ENCODE measurements around the gene SERPINA5.

SERPINA5 gene

GRCh38 chr14:94611179-94611578, 30.0 kb downstream of the SERPINA5 start:
- no peak for DNase-seq (ENCODE audit: low read depth)
- TF ChIP-seq, protein P1, sequence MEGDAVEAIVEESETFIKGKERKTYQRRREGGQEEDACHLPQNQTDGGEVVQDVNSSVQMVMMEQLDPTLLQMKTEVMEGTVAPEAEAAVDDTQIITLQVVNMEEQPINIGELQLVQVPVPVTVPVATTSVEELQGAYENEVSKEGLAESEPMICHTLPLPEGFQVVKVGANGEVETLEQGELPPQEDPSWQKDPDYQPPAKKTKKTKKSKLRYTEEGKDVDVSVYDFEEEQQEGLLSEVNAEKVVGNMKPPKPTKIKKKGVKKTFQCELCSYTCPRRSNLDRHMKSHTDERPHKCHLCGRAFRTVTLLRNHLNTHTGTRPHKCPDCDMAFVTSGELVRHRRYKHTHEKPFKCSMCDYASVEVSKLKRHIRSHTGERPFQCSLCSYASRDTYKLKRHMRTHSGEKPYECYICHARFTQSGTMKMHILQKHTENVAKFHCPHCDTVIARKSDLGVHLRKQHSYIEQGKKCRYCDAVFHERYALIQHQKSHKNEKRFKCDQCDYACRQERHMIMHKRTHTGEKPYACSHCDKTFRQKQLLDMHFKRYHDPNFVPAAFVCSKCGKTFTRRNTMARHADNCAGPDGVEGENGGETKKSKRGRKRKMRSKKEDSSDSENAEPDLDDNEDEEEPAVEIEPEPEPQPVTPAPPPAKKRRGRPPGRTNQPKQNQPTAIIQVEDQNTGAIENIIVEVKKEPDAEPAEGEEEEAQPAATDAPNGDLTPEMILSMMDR (IDR thresholded peaks at IDR 0.05; ENCODE audit: control insufficient read depth, extremely low read depth, insufficient read depth), result no peak
- no peak overlapping the region for H3K4me3 ChIP-seq (ENCODE audit: low read depth, low read length)

DNA sequence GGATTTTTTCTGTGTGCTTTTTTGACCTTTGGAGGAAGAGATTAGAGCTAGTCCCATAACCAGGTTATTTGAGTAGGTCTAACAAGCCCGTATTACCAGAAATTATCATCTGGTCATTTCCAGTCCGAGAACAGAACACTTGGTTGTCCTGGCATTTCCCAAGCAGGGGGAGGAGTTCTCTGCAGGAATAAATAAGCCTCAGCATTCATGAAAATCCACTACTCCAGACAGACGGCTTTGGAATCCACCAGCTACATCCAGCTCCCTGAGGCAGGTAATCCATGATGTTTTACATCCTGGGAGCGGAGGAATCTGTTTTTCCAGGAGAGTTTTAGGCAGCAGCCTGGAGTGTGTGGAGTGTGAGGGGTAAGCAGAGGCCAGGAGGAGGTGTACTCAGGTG, 30.9 kb downstream of the SERPINA5 start, which contains the start of gene SERPINA3:
Gene SERPINA3 (plus strand): TSS at position 218 of the 400 bp plus-strand sequence. CDS start 2,051 bp downstream, outside the sequence.
- TF ChIP-seq, protein P1 (IDR thresholded peaks at IDR 0.05; ENCODE audit: control insufficient read depth, extremely low read depth, insufficient read depth), result no peak
- no peak within 1 kb of the TSS for H3K4me3 ChIP-seq (ENCODE audit: low read depth, low read length)
- no peak for DNase-seq (ENCODE audit: low read depth)

GRCh38 chr14:94612580-94613554, 31.6 kb downstream of the SERPINA5 start:
- no peak overlapping the region for H3K4me3 ChIP-seq (ENCODE audit: low read depth, low read length)
- no peak for DNase-seq (ENCODE audit: low read depth)
- TF ChIP-seq, protein P1 (IDR thresholded peaks at IDR 0.05; ENCODE audit: control insufficient read depth, extremely low read depth, insufficient read depth), result no peak

DNA sequence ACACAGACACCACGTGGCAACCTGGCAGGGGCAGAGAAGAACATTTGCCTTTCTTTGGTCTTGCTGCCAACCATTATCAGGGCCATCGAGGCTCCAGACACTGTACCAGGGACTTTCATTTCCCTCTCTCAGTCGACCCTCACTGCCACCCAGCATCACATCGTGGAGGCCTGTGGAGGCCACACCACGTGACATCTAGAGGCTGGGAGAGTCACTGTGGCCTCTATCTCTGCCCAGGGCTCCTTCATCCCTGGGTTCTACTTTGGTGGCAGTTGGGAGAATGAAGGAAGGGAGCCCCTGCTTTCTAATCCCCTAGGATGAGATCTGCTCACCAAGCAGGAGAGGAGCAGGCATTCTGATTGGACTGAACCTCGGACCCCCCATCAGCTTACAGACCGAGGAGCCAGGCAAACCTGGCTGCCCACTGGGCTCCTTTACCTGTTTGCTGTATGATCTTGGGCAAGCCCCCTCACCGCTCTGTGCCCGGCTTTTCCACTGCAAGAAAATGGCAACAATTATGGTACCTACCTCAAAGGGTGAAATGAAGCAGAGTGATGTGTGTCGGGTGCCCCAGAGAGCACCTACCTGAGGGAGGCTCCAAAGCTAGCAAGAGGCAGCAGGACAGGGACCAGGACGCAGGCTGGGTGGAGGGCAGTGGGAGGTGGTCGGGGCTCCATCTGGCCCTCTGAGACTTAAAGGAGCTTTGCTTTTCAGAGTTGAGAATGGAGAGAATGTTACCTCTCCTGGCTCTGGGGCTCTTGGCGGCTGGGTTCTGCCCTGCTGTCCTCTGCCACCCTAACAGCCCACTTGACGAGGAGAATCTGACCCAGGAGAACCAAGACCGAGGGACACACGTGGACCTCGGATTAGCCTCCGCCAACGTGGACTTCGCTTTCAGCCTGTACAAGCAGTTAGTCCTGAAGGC, 32.8 kb downstream of the SERPINA5 start:
- DNase-seq (ENCODE audit: low read depth), result no peak
- H3K4me3 ChIP-seq (ENCODE audit: low read depth, low read length), result no peak overlapping the region
- TF ChIP-seq, protein P1 (IDR thresholded peaks at IDR 0.05; ENCODE audit: control insufficient read depth, extremely low read depth, insufficient read depth), result no peak

GRCh38 chr14:94614802-94615201, 33.6 kb downstream of the SERPINA5 start:
- no peak for DNase-seq (ENCODE audit: low read depth)
- TF ChIP-seq, protein P1 (IDR thresholded peaks at IDR 0.05; ENCODE audit: control insufficient read depth, extremely low read depth, insufficient read depth), result no peak
- H3K4me3 ChIP-seq (ENCODE audit: low read depth, low read length), result no peak overlapping the region

DNA sequence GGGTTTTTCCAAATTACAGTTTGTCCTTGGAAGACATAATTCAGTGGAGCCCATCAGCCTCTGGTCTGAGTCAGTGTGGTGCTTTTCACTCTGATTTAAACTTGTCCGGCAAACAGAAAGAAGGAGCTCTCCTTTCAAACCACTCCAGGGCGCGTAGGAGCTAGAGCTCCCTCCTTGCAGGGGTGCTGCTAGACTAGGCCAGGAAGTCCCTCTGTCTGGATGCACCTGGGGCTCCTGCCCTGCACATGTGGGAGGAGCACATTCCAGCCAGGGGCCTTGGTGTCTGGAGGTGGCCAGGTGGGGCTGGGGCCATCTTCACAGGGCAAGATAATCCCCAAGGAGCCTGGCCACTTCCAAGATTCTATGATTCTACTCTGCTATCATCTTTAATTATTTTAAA, 34.0 kb downstream of the SERPINA5 start:
- TF ChIP-seq, protein P1 (IDR thresholded peaks at IDR 0.05; ENCODE audit: control insufficient read depth, extremely low read depth, insufficient read depth), result no peak
- no peak overlapping the region for H3K4me3 ChIP-seq (ENCODE audit: low read depth, low read length)
- DNase-seq (ENCODE audit: low read depth), result no peak
